Peyer's patch (tissue), 4 donors: ENCODE results near the gene MAZ. TPM values are rescaled to one million over a fixed set of nuclear protein-coding genes. Genes with fewer than 3 reads are reported as not detected.
A peak's percentile ranks its signal among the peaks of the same experiment; 100 is the strongest.

ENCODE experiments used
- DNase-seq, 3 donors: peaks; one replicate each; pipeline ENCODE4 v3.0.0-alpha.2; 2017 to 2019
- H3K27ac ChIP-seq, 4 donors: fragments of 200-600 bp; sonication (generic); one replicate each; pipeline ENCODE4 v1.5.1; 2016 to 2019
- H3K27me3 ChIP-seq, 2 donors: fragments of 200-600 bp; sonication (generic); one replicate each; pipeline ENCODE4 v1.5.1; 2019
- H3K36me3 ChIP-seq, 3 donors: fragments of 200-600 bp; sonication (generic); one replicate each; pipeline ENCODE4 v1.5.1; 2016 to 2019
- H3K4me1 ChIP-seq, 4 donors: fragments of 200-600 bp; sonication (generic); one replicate each; pipeline ENCODE4 v1.5.1; 2016 to 2019
- H3K4me3 ChIP-seq, 4 donors: fragments of 200-600 bp; sonication (generic); 1 replicate in 3 of 4; 2 replicates in 1 of 4; pipeline ENCODE4 v1.5.1; 2016 to 2019; ENCODE audit warnings: mild to moderate bottlenecking in 1 of 4
- H3K9me3 ChIP-seq, 4 donors: fragments of 200-600 bp; sonication (generic); one replicate each; pipeline ENCODE4 v1.5.1; 2016 to 2019; ENCODE audit warnings: mild to moderate bottlenecking in 1 of 4
- CTCF ChIP-seq, 6 experiments: fragments of 450-650 bp in 4 of 6; fragments of 200-600 bp in 2 of 6; sonication (generic) in 1 of 6; IDR thresholded peaks; one replicate each; pipeline ENCODE4 v1.5.1; 2017 to 2019; ENCODE audit warnings: antibody characterized with exemption in 6 of 6, mild to moderate bottlenecking in 3 of 6, moderate library complexity in 1 of 6
- POLR2A ChIP-seq, 2 donors: fragments of 450-650 bp; IDR thresholded peaks; one replicate each; pipeline ENCODE4 v1.5.1; 2017; ENCODE audit warnings: antibody characterized with exemption in 2 of 2, mild to moderate bottlenecking in 2 of 2, moderate library complexity in 2 of 2
- total RNA-seq, 4 donors: library from RNA; depleted of rRNA; stranded (reverse); fragments of >200 nt; gene quantifications; one replicate each; pipeline ENCODE4 v1.1.0, GENCODE V29; 2016

The MAZ gene
- total RNA-seq, 4 donors from 2014 or later, result 124 to 208 (median 135) TPM

- Histone ChIP-seq H3K27ac (no peak overlapping the region), H3K27me3 (no peaks in the 10 kb centered on the region), H3K36me3 (peaks cover 0 to 97% (median 0%) of the 10 kb centered on the region in 3 donors), H3K4me3 (no peak overlapping the region), H3K4me1 (no peaks in the 10 kb centered on the region), H3K9me3 (no peaks in the 10 kb centered on the region)
- no peak for TF ChIP-seq CTCF (IDR thresholded peaks at IDR 0.05)
- no peak for TF ChIP-seq POLR2A (IDR thresholded peaks at IDR 0.05)
- no peak for DNase-seq
These were observed 31.5 kb downstream of the MAZ start for GRCh38 chr16:29837841-29838240.

GRCh38 chr16:29839822-29840221 lies 33.5 kb downstream of the MAZ start:
- Histone ChIP-seq H3K4me1 (no peaks in the 10 kb centered on the region), H3K9me3 (no peaks in the 10 kb centered on the region), H3K4me3 (no peak overlapping the region), H3K36me3 (peaks cover 0 to 98% (median 0%) of the 10 kb centered on the region in 3 donors), H3K27me3 (no peaks in the 10 kb centered on the region), H3K27ac (no peak overlapping the region)
- TF ChIP-seq POLR2A (IDR thresholded peaks at IDR 0.05) (no peak), CTCF (IDR thresholded peaks at IDR 0.05) (no peak)
- no peak for DNase-seq

GRCh38 chr16:29840240-29840639 lies 33.9 kb downstream of the MAZ start:
- no peaks in the 10 kb centered on the region for H3K4me1 ChIP-seq
- no peak for TF ChIP-seq CTCF (IDR thresholded peaks at IDR 0.05)
- H3K27ac ChIP-seq, result no peak overlapping the region
- DNase-seq, result no peak
- H3K4me3 ChIP-seq, result no peak overlapping the region
- peaks cover 0 to 98% (median 0%) of the 10 kb centered on the region in 3 donors for H3K36me3 ChIP-seq
- no peaks in the 10 kb centered on the region for H3K27me3 ChIP-seq
- H3K9me3 ChIP-seq, result no peaks in the 10 kb centered on the region

GRCh38 chr16:29841631-29842030 lies 35.3 kb downstream of the MAZ start:
- Histone ChIP-seq H3K4me1 (no peaks in the 10 kb centered on the region), H3K27me3 (no peaks in the 10 kb centered on the region), H3K4me3 (no peak overlapping the region), H3K9me3 (no peaks in the 10 kb centered on the region), H3K27ac (no peak overlapping the region), H3K36me3 (peaks cover 0 to 98% (median 3%) of the 10 kb centered on the region in 3 donors)
- no peak for TF ChIP-seq POLR2A (IDR thresholded peaks at IDR 0.05)
- TF ChIP-seq CTCF (IDR thresholded peaks at IDR 0.05), result no peak
- no peak for DNase-seq

- H3K27ac ChIP-seq, result no peak overlapping the region
- H3K4me3 ChIP-seq, result no peak overlapping the region
- H3K27me3 ChIP-seq, result no peaks in the 10 kb centered on the region
- H3K36me3 ChIP-seq, result peaks cover 0 to 98% (median 3%) of the 10 kb centered on the region in 3 donors
- no peak for TF ChIP-seq POLR2A (IDR thresholded peaks at IDR 0.05)
- peak in 2 of 6 experiments; percentile 5 to 7 for TF ChIP-seq CTCF (IDR thresholded peaks at IDR 0.05)
- no peak for DNase-seq
- no peaks in the 10 kb centered on the region for H3K9me3 ChIP-seq
- no peaks in the 10 kb centered on the region for H3K4me1 ChIP-seq
These were observed 36.5 kb downstream of the MAZ start for GRCh38 chr16:29842732-29843346.

- no peak for DNase-seq
- Histone ChIP-seq H3K36me3 (peaks cover 0 to 93% (median 3%) of the 10 kb centered on the region in 3 donors), H3K9me3 (no peaks in the 10 kb centered on the region), H3K27me3 (no peaks in the 10 kb centered on the region), H3K4me1 (no peaks in the 10 kb centered on the region), H3K27ac (no peak overlapping the region), H3K4me3 (no peak overlapping the region)
- TF ChIP-seq CTCF (IDR thresholded peaks at IDR 0.05), result no peak
- TF ChIP-seq POLR2A (IDR thresholded peaks at IDR 0.05), result no peak
These were observed 37.6 kb downstream of the MAZ start for GRCh38 chr16:29843931-29844330.
